D721Med (cell line): ENCODE measurements around the gene EGF.

Source experiments
- DNase-seq: peaks from one replicate; pipeline ENCODE4 v3.0.0; 2011; ENCODE audit warnings: low spot score; ENCODE audit not compliant: insufficient read length
- FAIRE-seq: peaks from 2 replicates; lab custom pipeline; 2011; peaks lifted over from hg19 to GRCh38; lab: Jason Lieb, UNC
- TF ChIP-seq, protein P1 (sequence below): IDR thresholded peaks from 2 replicates; pipeline ENCODE4 v1.5.1; 2012; ENCODE audit warnings: mild to moderate bottlenecking, control low read depth; ENCODE audit not compliant: insufficient read depth; ENCODE audit errors: missing control alignments

Gene EGF

GRCh38 chr4:109914322-109914721, 1.6 kb downstream of the EGF start:
- FAIRE-seq: no peak
- TF ChIP-seq, protein P1, sequence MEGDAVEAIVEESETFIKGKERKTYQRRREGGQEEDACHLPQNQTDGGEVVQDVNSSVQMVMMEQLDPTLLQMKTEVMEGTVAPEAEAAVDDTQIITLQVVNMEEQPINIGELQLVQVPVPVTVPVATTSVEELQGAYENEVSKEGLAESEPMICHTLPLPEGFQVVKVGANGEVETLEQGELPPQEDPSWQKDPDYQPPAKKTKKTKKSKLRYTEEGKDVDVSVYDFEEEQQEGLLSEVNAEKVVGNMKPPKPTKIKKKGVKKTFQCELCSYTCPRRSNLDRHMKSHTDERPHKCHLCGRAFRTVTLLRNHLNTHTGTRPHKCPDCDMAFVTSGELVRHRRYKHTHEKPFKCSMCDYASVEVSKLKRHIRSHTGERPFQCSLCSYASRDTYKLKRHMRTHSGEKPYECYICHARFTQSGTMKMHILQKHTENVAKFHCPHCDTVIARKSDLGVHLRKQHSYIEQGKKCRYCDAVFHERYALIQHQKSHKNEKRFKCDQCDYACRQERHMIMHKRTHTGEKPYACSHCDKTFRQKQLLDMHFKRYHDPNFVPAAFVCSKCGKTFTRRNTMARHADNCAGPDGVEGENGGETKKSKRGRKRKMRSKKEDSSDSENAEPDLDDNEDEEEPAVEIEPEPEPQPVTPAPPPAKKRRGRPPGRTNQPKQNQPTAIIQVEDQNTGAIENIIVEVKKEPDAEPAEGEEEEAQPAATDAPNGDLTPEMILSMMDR: no peak
- no peak for DNase-seq

DNA sequence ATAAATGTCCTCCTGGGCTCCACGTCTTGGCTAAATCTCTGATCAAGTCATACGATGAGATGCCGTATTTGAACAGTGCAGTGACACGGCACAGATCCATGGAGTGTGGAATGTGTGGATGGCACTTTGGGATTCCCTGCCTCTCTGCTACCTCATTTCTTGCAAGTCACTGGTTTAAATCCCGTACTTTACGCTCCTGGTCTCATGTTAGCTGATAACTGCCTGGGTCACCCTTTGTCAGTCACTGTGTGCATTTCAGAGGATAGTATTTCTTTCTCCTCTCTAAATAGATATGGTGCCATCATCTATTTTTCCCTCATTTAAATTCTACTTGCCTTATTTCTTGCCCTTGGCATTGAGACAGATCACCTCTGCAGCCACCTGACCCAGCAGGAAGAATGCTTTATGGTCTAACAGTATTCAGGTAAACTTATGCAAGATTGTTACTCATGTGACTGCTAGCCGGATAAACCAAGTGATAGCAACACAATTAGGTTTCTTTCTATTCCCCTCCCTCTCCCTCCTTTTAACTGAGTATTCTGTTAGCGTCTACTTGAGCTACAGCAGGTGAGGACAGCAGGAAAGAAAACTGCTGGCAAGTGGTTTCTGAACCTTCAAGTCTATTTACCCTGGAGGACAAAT, 2.8 kb downstream of the EGF start:
- FAIRE-seq (no peak), DNase-seq (no peak)
- TF ChIP-seq, protein P1: no peak

DNA sequence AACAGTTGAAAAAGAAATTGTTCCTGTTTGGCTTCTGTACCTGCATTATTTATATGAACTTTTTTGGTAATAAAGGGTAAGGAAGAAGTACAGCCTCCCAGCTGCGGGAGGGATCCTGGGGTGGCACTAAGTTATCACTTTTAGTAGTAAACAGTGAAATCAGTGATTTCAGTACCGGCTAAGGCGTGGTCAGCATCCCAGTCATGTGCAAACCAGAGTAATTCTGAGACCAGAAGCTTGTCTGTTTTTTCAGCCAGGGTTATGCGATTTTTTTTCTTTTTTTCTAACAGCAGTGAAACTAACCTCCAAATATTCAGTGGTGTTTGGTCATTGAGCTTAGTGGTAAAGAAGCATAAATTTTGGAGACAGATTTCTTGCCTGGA, 3.3 kb downstream of the EGF start:
- TF ChIP-seq, protein P1: no peak
- FAIRE-seq (no peak), DNase-seq (no peak)

- FAIRE-seq: no peak
- no peak for DNase-seq
- TF ChIP-seq, protein P1: no peak
Measured at GRCh38 chr4:109921384-109921808, 8.7 kb downstream of the EGF start.

- TF ChIP-seq, protein P1: no peak
- DNase-seq (no peak), FAIRE-seq (no peak)
Measured at GRCh38 chr4:109925396-109925795, 12.7 kb downstream of the EGF start.

GRCh38 chr4:109928327-109929045, 15.8 kb downstream of the EGF start:
- TF ChIP-seq, protein P1: no peak
- FAIRE-seq (no peak), DNase-seq (no peak)

- TF ChIP-seq, protein P1: no peak
- no peak for FAIRE-seq
- DNase-seq: no peak
Measured at GRCh38 chr4:109930464-109930863, 17.8 kb downstream of the EGF start.
